BE2C (cell line): ENCODE measurements around the gene HNMT.

Experiments
- DNase-seq: peaks from one replicate; pipeline ENCODE4 v3.0.0-alpha.2; 2020
- H3K27me3 ChIP-seq: fragments of 250-450 bp; sonication (Bioruptor Pico); 2 replicates; pipeline ENCODE4 v1.5.1; 2020; ENCODE audit warnings: mild to moderate bottlenecking
- H3K36me3 ChIP-seq: fragments of 250-450 bp; sonication (Bioruptor Pico); 2 replicates; pipeline ENCODE4 v1.5.1; 2020; ENCODE audit warnings: mild to moderate bottlenecking
- H3K4me1 ChIP-seq: fragments of 250-450 bp; sonication (Bioruptor Pico); 2 replicates; pipeline ENCODE4 v1.5.1; 2020
- H3K4me3 ChIP-seq: 2 replicates; pipeline ENCODE4 v1.5.1; 2011; ENCODE audit warnings: low read depth, low read length
- H3K9me3 ChIP-seq: fragments of 250-450 bp; sonication (Bioruptor Pico); 2 replicates; pipeline ENCODE4 v1.5.1; 2020
- CTCF ChIP-seq: IDR thresholded peaks from 2 replicates; pipeline ENCODE4 v1.5.1; 2012; ENCODE audit warnings: mild to moderate bottlenecking, low read depth, low read length

Gene HNMT

GRCh38 chr2:138009622-138010021 lies 45.3 kb downstream of the HNMT start:
- H3K4me1 ChIP-seq, result no peaks in the 10 kb centered on the region
- no peaks in the 10 kb centered on the region for H3K9me3 ChIP-seq
- H3K27me3 ChIP-seq, result no peaks in the 10 kb centered on the region
- H3K4me3 ChIP-seq, result no peak overlapping the region
- no peaks in the 10 kb centered on the region for H3K36me3 ChIP-seq
- DNase-seq, result no peak
- no peak for TF ChIP-seq CTCF

GRCh38 chr2:138010890-138011289 lies 46.6 kb downstream of the HNMT start:
- Histone ChIP-seq H3K9me3 (no peaks in the 10 kb centered on the region), H3K4me1 (no peaks in the 10 kb centered on the region), H3K4me3 (no peak overlapping the region), H3K27me3 (no peaks in the 10 kb centered on the region), H3K36me3 (no peaks in the 10 kb centered on the region)
- DNase-seq, result no peak
- no peak for TF ChIP-seq CTCF

DNA sequence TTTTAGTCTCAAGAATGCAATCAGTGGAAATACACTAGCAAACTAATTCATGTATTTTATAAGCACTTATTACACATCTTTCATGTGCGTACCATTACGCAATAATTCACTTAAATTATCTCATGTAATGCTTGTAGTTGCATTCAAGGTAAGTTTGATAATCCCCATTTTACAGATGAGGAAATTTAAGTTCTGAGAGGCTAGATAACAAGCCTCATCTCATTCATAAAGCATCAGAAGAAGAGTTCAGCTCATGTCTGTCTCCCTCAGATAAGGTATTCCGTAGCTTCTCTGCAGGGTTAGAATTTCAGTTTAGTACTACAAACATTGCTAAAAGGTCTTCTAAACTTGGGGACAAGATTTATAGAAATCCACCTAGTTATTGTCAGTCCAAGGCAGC lies 47.8 kb downstream of the HNMT start:
- Histone ChIP-seq H3K27me3 (no peaks in the 10 kb centered on the region), H3K4me1 (no peaks in the 10 kb centered on the region), H3K9me3 (no peaks in the 10 kb centered on the region), H3K4me3 (no peak overlapping the region), H3K36me3 (no peaks in the 10 kb centered on the region)
- no peak for DNase-seq
- TF ChIP-seq CTCF, result no peak

DNA sequence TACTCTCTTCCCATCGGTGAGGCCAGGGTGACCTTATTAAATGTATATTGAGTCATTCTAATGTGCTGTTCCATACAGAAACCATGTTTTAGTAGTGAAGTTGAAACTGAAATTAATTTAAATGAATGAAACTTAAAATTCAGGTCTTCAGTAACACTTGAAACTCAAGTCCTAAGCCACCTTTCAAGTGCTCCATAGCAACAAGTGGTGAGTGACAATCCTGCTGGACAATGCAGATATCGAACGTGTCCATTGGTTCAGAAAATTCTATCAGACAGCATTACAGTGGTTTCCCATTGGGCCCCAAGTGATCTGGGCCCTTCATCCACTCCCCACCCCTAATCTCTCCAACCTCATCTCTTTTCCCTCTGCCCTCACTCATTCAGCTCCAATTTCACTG lies 48.7 kb downstream of the HNMT start:
- DNase-seq, result no peak
- no peaks in the 10 kb centered on the region for H3K9me3 ChIP-seq
- H3K4me3 ChIP-seq, result no peak overlapping the region
- TF ChIP-seq CTCF, result no peak
- H3K4me1 ChIP-seq, result no peaks in the 10 kb centered on the region
- no peaks in the 10 kb centered on the region for H3K36me3 ChIP-seq
- no peaks in the 10 kb centered on the region for H3K27me3 ChIP-seq

GRCh38 chr2:138013639-138014038 lies 49.4 kb downstream of the HNMT start:
- Histone ChIP-seq H3K27me3 (no peaks in the 10 kb centered on the region), H3K9me3 (no peaks in the 10 kb centered on the region), H3K4me3 (no peak overlapping the region), H3K4me1 (no peaks in the 10 kb centered on the region), H3K36me3 (no peaks in the 10 kb centered on the region)
- DNase-seq, result no peak
- TF ChIP-seq CTCF, result no peak

DNA sequence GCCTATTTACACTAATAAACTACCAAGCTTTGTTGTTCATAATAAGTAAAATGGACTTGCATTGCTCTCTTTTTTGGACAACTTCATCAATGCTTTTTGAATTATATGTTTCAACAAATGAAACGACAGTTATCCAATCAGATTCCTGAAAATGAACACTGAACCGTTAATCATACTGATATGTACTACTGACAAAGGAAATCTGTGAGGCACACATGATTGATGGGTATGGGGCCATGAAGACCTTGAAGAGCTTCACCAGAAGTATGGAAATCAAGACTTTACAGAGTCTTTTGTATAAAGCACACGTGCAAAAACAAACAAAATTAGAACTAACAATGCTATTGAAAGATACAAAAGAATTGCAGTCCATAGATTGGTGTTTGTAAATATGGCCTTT lies 51.2 kb downstream of the HNMT start:
- Histone ChIP-seq H3K4me1 (no peaks in the 10 kb centered on the region), H3K27me3 (no peaks in the 10 kb centered on the region), H3K4me3 (no peak overlapping the region), H3K9me3 (no peaks in the 10 kb centered on the region), H3K36me3 (no peaks in the 10 kb centered on the region)
- TF ChIP-seq CTCF, result no peak
- no peak for DNase-seq
